Fibroblast of the aortic adventitia (primary cell): ENCODE measurements around the gene URI1. TPM values are rescaled to one million over a fixed set of nuclear protein-coding genes. Genes with fewer than 3 reads are reported as not detected.

ENCODE experiments used
- DNase-seq: peaks from one replicate; pipeline ENCODE4 v3.0.0-alpha.2; 2010; ENCODE audit warnings: low read depth
- H3K4me3 ChIP-seq: 2 replicates; pipeline ENCODE4 v1.5.1; 2011; ENCODE audit warnings: low read depth, mild to moderate bottlenecking, control low read depth, low read length, moderate library complexity
- CTCF ChIP-seq: IDR thresholded peaks from 2 replicates; pipeline ENCODE4 v1.5.1; 2011; ENCODE audit warnings: mild to moderate bottlenecking, low read length, control low read depth, inconsistent platforms; ENCODE audit not compliant: insufficient read depth
- total RNA-seq: library from RNA; depleted of rRNA; stranded (reverse); fragments of >200 nt; gene quantifications from 2 replicates; pipeline ENCODE4 v1.2.3, GENCODE V29; 2012; ENCODE audit warnings: low replicate concordance

URI1 gene
- total RNA-seq, 1 donor, result 63.8 TPM

- H3K4me3 ChIP-seq, result no peak overlapping the region
- no peak for TF ChIP-seq CTCF
- no peak for DNase-seq
These were observed 84.9 kb downstream of the URI1 start for GRCh38 chr19:30026933-30027332.

- TF ChIP-seq CTCF, result no peak
- DNase-seq, result no peak
- no peak overlapping the region for H3K4me3 ChIP-seq
These were observed 86.3 kb downstream of the URI1 start for GRCh38 chr19:30028118-30028991.

GRCh38 chr19:30028992-30029343 lies 86.9 kb downstream of the URI1 start:
- H3K4me3 ChIP-seq, result no peak overlapping the region
- DNase-seq, result no peak
- TF ChIP-seq CTCF, result no peak

- TF ChIP-seq CTCF, result no peak
- H3K4me3 ChIP-seq, result no peak overlapping the region
- peak; percentile 85 for DNase-seq
These were observed 87.9 kb downstream of the URI1 start for GRCh38 chr19:30029721-30030510.

- TF ChIP-seq CTCF, result no peak
- no peak for DNase-seq
- H3K4me3 ChIP-seq, result no peak overlapping the region
These were observed 92.3 kb downstream of the URI1 start for GRCh38 chr19:30034321-30034720.

- no peak for DNase-seq
- H3K4me3 ChIP-seq, result no peak overlapping the region
- no peak for TF ChIP-seq CTCF
These were observed 94.4 kb downstream of the URI1 start for GRCh38 chr19:30036154-30037129.
